ENCODE measurements around the gene RRAGB.
"Not testable (repeated sequence)": the region's sequence is repeated elsewhere in the genome, so short reads cannot be mapped to it uniquely, and the experiment has no call there.

The RRAGB gene, protein sequence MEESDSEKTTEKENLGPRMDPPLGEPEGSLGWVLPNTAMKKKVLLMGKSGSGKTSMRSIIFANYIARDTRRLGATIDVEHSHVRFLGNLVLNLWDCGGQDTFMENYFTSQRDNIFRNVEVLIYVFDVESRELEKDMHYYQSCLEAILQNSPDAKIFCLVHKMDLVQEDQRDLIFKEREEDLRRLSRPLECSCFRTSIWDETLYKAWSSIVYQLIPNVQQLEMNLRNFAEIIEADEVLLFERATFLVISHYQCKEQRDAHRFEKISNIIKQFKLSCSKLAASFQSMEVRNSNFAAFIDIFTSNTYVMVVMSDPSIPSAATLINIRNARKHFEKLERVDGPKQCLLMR

GRCh38 chrX:55717521-55718497 is at the start of gene RRAGB:
RRAGB (plus strand) TSS chrX:55717749; CDS start chrX:55718328, 579 bp downstream.
- peak; percentile 51 for DNase-seq (ENCODE audit: low spot score)

- no peak for DNase-seq (ENCODE audit: low spot score)
Observed at GRCh38 chrX:55668084-55668483, 49.5 kb upstream of the RRAGB start.

- DNase-seq (ENCODE audit: low spot score), result not testable (repeated sequence)
Observed at GRCh38 chrX:55688579-55688978, 29.0 kb upstream of the RRAGB start.

- DNase-seq (ENCODE audit: low spot score), result no peak
Observed at GRCh38 chrX:55695227-55696018, 22.1 kb upstream of the RRAGB start.

GRCh38 chrX:55697381-55697780 is 20.2 kb upstream of the RRAGB start:
- no peak for DNase-seq (ENCODE audit: low spot score)

DNA sequence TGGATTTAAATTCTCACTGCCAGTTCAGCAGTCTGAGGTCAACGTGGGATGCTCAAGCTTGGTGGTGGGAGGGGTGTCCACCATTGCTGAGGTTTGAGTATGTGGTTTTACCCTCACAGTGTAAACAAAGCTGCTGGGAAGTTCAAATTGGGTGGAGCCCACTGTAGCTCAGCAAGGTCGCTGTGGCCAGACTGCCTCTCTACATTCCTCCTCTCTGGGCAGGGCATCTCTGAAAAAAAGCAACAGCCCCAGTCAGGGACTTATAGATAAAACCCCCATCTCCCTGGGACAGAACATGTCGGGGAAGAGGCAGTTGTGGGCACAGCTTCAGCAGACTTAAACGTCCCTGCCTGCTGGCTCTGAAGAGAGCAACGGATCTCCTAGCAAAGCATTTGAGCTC is 14.9 kb upstream of the RRAGB start:
- DNase-seq (ENCODE audit: low spot score), result no peak

GRCh38 chrX:55703436-55703835 is 14.1 kb upstream of the RRAGB start:
- not testable (repeated sequence) for DNase-seq (ENCODE audit: low spot score)

- DNase-seq (ENCODE audit: low spot score), result not testable (repeated sequence)
Observed at GRCh38 chrX:55705066-55705465, 12.5 kb upstream of the RRAGB start.

- DNase-seq (ENCODE audit: low spot score), result no peak
Observed at GRCh38 chrX:55709735-55710134, 7.8 kb upstream of the RRAGB start.

DNA sequence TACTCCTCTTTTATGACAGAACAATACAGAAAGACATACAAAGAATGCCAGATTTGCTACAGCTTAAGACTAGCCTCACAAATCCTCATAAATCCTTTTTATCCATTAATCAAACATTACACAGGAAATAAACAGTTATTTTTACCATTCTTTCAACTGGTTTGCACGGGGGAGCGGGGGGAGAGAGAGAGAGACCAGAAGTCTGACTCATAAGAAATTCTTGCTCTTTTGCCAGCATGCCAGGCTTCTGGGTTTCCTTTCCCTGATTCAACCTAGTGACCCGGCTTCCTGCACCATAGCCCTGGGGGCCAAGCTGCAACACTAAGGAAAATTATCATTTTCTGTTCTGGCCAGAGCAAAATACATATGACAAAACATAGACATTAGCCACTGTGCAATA is 6.8 kb upstream of the RRAGB start:
- no peak for DNase-seq (ENCODE audit: low spot score)

DNA sequence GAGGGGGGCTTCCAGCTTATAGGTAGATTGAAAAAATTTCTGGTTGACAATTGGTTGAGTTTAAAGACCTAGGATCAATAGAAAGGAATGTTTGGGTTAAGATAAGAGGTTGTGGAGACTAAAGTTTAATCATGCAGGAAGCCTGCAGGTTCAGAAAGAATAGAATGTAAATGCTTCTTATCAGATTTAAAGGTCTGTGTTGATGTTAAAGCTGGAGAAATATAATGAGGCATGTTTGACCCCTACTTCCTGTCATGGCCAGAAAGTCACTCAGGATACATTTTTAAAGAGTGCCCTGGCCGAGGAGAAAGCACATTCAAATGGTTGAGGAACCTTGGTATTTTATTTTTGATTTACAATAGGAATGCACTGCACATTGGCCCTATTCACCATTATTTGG is 3.9 kb upstream of the RRAGB start:
- DNase-seq (ENCODE audit: low spot score), result no peak

DNA sequence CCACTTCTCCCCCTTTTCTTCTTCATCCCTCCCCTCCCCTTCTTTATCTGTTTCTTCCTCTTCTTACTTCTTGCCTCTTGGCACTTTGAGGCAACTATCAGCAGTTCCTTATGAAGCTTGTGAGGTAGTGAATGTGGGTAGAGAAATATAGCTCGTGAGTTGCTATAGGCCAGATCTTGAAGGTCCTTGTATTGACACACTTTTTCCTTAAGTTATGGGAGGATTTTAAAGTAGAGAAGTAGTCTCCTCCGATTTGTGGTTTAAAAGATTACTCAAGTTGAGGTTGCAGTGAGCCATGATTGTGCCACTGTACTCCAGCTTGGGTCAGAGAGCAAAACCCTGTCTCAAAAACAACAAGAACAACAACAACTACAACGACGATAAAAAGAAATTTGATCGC is 3.4 kb upstream of the RRAGB start:
- DNase-seq (ENCODE audit: low spot score), result no peak

DNA sequence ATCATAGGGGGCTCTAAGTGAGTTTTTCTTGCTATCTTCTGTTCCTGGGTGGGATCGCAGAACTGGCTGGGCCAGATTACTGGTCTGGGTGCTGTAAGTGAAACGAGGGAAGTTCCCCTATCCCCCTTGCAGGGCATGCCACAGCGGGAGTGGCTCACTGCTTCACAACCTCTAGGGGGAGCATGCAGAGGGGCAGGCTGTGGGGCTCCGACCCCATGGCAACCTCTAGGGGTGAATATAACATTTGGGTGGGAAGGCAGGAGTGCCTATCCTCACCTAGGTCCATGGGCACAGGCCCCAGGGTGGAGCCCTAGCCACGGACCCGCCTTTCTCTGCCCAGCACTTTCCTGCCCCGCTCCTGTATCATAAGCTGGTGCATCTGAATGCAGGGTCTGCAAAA is 1.7 kb upstream of the RRAGB start:
- DNase-seq (ENCODE audit: low spot score), result no peak

- no peak for DNase-seq (ENCODE audit: low spot score)
Observed at GRCh38 chrX:55716937-55717336, 612 bp upstream of the RRAGB start.

- no peak for DNase-seq (ENCODE audit: low spot score)
Observed at GRCh38 chrX:55731826-55732225, 14.3 kb downstream of the RRAGB start.

DNA sequence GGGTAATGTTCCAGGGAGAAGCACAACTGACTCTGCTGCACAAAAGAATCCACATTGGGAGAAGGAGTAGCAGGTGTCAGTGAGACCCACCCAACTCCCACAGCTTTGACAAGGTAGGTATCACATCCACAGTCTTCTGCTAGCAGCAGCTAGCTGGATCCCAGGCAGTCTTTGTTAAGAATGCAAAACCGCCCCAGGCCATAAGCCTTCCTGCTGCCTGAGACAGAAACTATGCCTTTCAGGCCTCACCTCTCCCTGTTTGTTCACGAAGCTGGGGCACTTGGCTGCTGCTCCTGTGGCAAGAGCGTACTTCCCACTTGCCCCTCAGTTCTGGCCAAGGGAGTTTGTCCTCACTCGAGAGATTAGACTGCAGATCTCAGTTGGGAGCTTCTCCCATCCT is 21.4 kb downstream of the RRAGB start:
- DNase-seq (ENCODE audit: low spot score), result no peak

DNA sequence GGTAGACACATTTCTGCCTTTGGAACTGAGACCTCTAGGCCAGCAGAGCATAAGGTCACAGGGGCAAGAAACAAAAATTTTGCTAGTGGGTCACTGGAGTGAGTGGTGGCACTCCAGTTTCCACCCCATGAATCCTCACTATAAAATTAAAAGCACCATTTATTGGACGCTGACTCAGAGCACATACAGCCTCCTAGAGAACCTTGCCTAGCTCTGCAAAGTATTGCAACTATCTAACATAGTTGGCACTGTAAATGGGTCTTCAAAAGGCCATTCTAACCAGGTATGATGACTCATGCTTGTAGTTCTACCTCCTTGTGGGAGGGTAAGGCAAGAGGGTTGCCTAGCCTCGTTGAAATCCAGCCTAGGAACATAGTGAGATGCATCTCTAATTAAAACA is 25.1 kb downstream of the RRAGB start:
- DNase-seq (ENCODE audit: low spot score), result no peak

DNA sequence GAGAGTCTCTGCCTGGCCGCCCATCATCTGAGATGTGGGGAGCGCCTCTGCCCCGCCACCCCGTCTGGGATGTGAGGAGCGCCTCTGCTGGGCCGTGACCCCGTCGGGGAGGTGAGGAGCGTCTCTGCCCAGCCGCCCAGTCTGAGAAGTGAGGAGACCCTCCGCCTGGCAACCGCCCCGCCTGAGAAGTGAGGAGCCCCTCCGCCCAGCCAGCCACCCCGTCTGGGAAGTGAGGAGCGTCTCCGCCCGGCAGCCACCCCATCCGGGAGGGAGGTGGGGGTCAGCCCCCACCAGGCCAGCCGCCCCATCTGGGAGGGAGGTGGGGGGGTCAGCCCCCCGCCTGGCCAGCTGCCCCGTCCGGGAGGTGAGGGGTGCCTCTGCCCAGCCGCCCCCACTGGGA is 30.9 kb downstream of the RRAGB start:
- not testable (repeated sequence) for DNase-seq (ENCODE audit: low spot score)

DNA sequence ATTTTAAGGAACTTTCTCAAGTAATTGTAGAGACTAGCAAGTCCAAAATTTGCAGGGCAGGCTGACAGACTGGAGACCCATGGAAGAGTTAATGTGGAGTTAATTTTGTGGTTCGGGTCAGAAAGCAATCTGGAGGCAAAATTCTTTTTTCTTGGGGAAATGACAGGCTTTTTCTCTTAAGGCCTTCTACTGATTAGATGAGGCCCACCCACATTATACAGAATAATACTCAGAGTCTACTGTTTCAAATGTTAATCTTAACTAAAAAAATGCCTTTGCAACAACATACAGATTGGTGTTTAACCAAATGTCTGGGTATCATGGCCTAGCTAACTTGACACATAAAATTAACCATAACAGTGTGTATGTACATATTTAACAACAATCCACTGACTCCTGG is 32.7 kb downstream of the RRAGB start:
- no peak for DNase-seq (ENCODE audit: low spot score)

DNA sequence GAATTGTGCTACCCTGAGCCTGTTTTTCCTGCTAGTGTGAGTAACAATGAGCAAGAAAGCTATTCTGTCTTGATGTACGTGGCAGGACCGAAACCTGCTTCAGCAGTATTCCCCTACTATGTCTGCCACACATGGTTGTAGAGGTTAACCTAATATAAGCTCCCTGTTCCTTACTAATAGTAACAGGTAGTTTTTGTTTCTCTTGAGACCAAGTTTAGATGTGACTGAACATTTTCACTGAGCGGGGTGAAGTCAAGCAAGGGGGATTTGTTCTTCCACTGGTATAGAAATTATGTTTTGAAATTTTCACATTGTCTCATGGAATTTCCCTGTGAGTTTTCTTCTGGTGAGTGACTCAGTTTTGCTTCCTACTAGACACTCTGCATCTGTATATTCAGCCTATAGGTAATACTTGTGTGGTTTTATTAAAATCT is 37.3 kb downstream of the RRAGB start:
- DNase-seq (ENCODE audit: low spot score), result no peak

GRCh38 chrX:55758033-55758432 is 40.5 kb downstream of the RRAGB start:
- DNase-seq (ENCODE audit: low spot score), result no peak

DNA sequence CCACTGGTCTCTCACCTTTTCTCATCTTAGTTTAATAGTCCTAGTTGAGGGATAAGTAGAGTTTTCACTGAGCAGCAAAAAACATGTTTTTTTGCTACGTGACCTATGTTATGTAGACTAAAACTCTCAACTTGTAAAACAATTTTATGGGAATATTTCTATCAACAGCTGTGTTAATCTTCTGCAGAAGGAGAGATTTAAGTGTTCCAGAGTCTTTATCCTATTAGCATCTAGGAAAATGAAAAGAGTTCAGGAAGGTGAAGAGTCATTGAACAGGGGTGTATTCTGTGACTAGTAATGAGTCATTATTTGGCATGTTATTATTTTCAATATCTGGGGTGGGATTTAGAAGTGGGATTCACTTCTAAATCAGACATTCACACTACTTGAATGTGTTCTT is 41.9 kb downstream of the RRAGB start:
- no peak for DNase-seq (ENCODE audit: low spot score)

All from HuH-7.5 (cell line).